Measurements from ENCODE around the gene IL4I1.

The IL4I1 gene

GRCh38 chr19:49895566-49896297 lies 955 bp downstream of the IL4I1 start:
- TF ChIP-seq TEAD4 (IDR thresholded peaks at IDR 0.05) (no peak), NFIC (IDR thresholded peaks at IDR 0.05) (no peak), REST (IDR thresholded peaks at IDR 0.05; ENCODE audit: low read depth) (no peak), RAD21 (IDR thresholded peaks at IDR 0.05; ENCODE audit: low read depth) (no peak), YY1 (IDR thresholded peaks at IDR 0.05; ENCODE audit: low read depth) (no peak), EGR1 (IDR thresholded peaks at IDR 0.05) (no peak), FOXM1 (IDR thresholded peaks at IDR 0.05; ENCODE audit: borderline replicate concordance, low read depth) (no peak), CREB1 (IDR thresholded peaks at IDR 0.05; ENCODE audit: low read depth) (no peak), USF1 (IDR thresholded peaks at IDR 0.05) (no peak), ZBTB7A (IDR thresholded peaks at IDR 0.05; ENCODE audit: low read depth) (no peak), EP300 (IDR thresholded peaks at IDR 0.05; ENCODE audit: borderline replicate concordance) (no peak), TAF1 (IDR thresholded peaks at IDR 0.05; ENCODE audit: low read depth) (no peak), TCF12 (IDR thresholded peaks at IDR 0.05; ENCODE audit: low read depth) (no peak), CEBPB (IDR thresholded peaks at IDR 0.05) (no peak)
- TF ChIP-seq, protein P1, sequence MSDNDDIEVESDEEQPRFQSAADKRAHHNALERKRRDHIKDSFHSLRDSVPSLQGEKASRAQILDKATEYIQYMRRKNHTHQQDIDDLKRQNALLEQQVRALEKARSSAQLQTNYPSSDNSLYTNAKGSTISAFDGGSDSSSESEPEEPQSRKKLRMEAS (IDR thresholded peaks at IDR 0.05): no peak

DNA sequence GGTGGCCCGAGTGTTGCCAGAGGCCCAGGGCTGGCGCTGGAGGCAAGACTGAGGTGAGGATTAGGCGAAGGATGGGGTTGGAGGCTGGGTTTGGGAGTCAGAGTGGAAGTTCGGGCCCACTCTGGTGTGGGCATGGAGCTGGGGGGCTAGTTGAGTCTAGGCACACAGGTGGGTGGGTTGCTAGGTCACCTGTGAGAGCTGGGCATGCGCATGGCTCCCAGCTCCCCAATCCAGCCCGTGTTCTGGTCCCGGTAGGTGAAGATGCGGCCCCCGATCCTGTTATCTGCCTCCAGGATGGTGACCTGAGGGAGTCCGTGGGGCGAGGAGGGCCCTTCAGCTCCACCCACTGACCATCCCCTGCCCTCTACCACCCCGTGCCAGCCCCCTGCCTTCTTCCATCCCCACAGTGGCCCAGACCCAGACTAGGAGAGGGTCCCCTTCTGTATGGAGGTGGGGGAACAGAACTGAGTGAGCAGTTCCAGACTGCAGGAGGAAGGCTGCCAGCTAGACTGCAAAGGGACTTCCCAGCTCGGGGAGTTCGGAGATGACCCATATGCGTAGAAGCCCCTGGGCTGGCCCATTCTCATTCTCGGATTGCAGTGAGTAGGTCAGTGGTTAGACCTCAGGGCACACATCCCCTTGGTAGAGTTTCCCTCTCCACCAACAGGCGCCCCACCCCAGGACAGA lies 1.7 kb downstream of the IL4I1 start:
- TF ChIP-seq, protein P1 (IDR thresholded peaks at IDR 0.05): no peak
- TF ChIP-seq RAD21 (IDR thresholded peaks at IDR 0.05; ENCODE audit: low read depth) (no peak), EP300 (IDR thresholded peaks at IDR 0.05; ENCODE audit: borderline replicate concordance) (no peak), TEAD4 (IDR thresholded peaks at IDR 0.05) (no peak), FOXM1 (IDR thresholded peaks at IDR 0.05; ENCODE audit: borderline replicate concordance, low read depth) (no peak), YY1 (IDR thresholded peaks at IDR 0.05; ENCODE audit: low read depth) (no peak), USF1 (IDR thresholded peaks at IDR 0.05) (no peak), EGR1 (IDR thresholded peaks at IDR 0.05) (no peak), TCF12 (IDR thresholded peaks at IDR 0.05; ENCODE audit: low read depth) (no peak), NFIC (IDR thresholded peaks at IDR 0.05) (no peak), TAF1 (IDR thresholded peaks at IDR 0.05; ENCODE audit: low read depth) (no peak)

DNA sequence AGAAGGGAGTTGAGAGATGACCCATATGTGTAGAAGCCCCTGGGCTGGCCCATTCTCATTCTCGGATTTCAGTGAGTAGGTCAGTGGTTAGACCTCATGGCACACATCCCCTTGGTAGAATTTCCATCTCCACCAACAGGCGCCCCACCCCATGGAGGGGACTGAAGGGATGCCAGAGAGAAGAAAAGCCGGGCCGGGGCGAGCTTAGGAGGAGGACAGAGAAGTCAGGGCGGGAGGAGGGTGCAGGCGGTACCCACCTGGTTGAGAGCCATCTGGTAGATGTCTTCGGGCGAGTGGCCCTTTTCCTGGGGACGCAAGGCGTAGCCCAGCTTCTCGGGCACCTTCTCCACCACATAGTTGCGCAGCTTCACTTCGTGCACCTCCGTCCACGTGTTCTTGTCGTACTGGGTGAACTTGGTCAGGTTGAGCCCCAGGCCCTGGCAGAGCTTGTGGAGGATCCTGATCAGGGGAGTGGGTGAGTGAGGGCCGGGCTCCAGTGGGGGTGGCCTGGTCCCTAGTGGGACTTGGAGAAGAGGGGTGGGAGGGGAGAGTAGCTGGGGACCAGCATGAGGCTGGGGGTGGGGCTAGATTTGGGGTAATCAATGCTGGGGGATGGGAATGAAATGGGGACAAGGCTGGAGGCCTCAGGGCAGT lies 2.5 kb downstream of the IL4I1 start:
- TF ChIP-seq EP300 (IDR thresholded peaks at IDR 0.05; ENCODE audit: borderline replicate concordance): no peak
- TF ChIP-seq FOXM1 (IDR thresholded peaks at IDR 0.05; ENCODE audit: borderline replicate concordance, low read depth): no peak
- no peak for TF ChIP-seq TAF1 (IDR thresholded peaks at IDR 0.05; ENCODE audit: low read depth)
- TF ChIP-seq RAD21 (IDR thresholded peaks at IDR 0.05; ENCODE audit: low read depth): no peak
- TF ChIP-seq CREB1 (IDR thresholded peaks at IDR 0.05; ENCODE audit: low read depth): no peak
- TF ChIP-seq CEBPB (IDR thresholded peaks at IDR 0.05): no peak
- TF ChIP-seq, protein P1 (IDR thresholded peaks at IDR 0.05): no peak
- no peak for TF ChIP-seq ZBTB7A (IDR thresholded peaks at IDR 0.05; ENCODE audit: low read depth)
- TF ChIP-seq REST (IDR thresholded peaks at IDR 0.05; ENCODE audit: low read depth): no peak
- no peak for TF ChIP-seq EGR1 (IDR thresholded peaks at IDR 0.05)
- TF ChIP-seq NFIC (IDR thresholded peaks at IDR 0.05): no peak
- TF ChIP-seq TCF12 (IDR thresholded peaks at IDR 0.05; ENCODE audit: low read depth): no peak
- TF ChIP-seq TEAD4 (IDR thresholded peaks at IDR 0.05): no peak
- TF ChIP-seq USF1 (IDR thresholded peaks at IDR 0.05): no peak
- TF ChIP-seq YY1 (IDR thresholded peaks at IDR 0.05; ENCODE audit: low read depth): no peak

DNA sequence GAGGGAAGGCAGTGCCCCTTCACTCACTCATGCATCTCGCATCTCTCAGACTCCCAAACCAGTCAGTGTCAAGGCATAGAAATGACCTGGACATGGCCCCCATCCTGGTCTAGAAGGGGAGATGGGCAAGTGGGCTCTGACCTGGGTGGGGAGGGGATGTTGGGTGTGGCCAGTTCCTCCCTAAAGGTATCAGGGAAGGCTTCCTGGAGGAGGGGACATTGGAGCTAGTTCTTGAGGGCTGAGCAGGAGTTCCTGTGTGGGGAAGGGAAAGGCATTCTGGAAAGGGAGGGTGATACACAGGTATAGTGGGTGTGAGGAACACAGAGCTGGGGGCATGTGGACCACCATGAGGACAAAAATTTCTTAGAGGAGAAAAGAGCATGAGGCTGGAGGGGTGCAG lies 4.0 kb downstream of the IL4I1 start:
- no peak for TF ChIP-seq CREB1 (IDR thresholded peaks at IDR 0.05; ENCODE audit: low read depth)
- TF ChIP-seq USF1 (IDR thresholded peaks at IDR 0.05): no peak
- TF ChIP-seq RAD21 (IDR thresholded peaks at IDR 0.05; ENCODE audit: low read depth): no peak
- no peak for TF ChIP-seq REST (IDR thresholded peaks at IDR 0.05; ENCODE audit: low read depth)
- TF ChIP-seq YY1 (IDR thresholded peaks at IDR 0.05; ENCODE audit: low read depth): no peak
- TF ChIP-seq FOXM1 (IDR thresholded peaks at IDR 0.05; ENCODE audit: borderline replicate concordance, low read depth): no peak
- no peak for TF ChIP-seq TCF12 (IDR thresholded peaks at IDR 0.05; ENCODE audit: low read depth)
- TF ChIP-seq, protein P1 (IDR thresholded peaks at IDR 0.05): no peak
- no peak for TF ChIP-seq EP300 (IDR thresholded peaks at IDR 0.05; ENCODE audit: borderline replicate concordance)

Data from Ishikawa (cell line).